IMR-90 (cell line): ENCODE data around the gene MYO10. TPM values are rescaled to one million over a fixed set of nuclear protein-coding genes. Genes with fewer than 3 reads are reported as not detected.

Experiments
- ATAC-seq: fragments of 200-7000 bp; cut with Tn5 transposase; 2 replicates; pipeline ENCODE4 v1.9.1; 2020; ENCODE audit warnings: low read depth, mild to moderate bottlenecking, moderate library complexity
- BruUV-seq: library from RNA; stranded (reverse); fragments of 400-500 nt; replicated peaks from 2 replicates; lab custom pipeline; 2021; lab: Mats Ljungman, UMichigan
- CTCF ChIA-PET: fragments of 300-600 bp; formaldehyde crosslinking; extraction: SDS; loops from one replicate; lab custom pipeline; 2021; ENCODE audit warnings: antibody characterized with exemption; lab: Yijun Ruan, JAX
- POLR2A ChIA-PET: fragments of 300-600 bp; sonication (Branson Sonifier 250); formaldehyde crosslinking; loops from one replicate; lab custom pipeline; 2022; ENCODE audit warnings: antibody characterized with exemption; ENCODE audit not compliant: unreplicated experiment; lab: Charles Lee
- DNase-seq: peaks from one replicate; pipeline ENCODE4 v3.0.0; 2013
- H2AFZ ChIP-seq: replicated peaks from 2 replicates; pipeline ENCODE3; 2013; ENCODE audit warnings: low read length, mild to moderate bottlenecking; ENCODE audit not compliant: poor library complexity
- H2AK5ac ChIP-seq: 2 replicates; pipeline ENCODE4 v1.6.1; 2013; ENCODE audit warnings: low read depth, low read length, inconsistent platforms
- H2AK9ac ChIP-seq: replicated peaks from 2 replicates; pipeline ENCODE3; 2013; ENCODE audit warnings: mild to moderate bottlenecking, low read depth, low read length, moderate library complexity; ENCODE audit not compliant: poor library complexity
- H2BK120ac ChIP-seq: 2 replicates; pipeline ENCODE4 v1.6.1; 2013; ENCODE audit warnings: low read depth, low read length, inconsistent platforms
- H2BK15ac ChIP-seq: 3 replicates; pipeline ENCODE4 v1.6.1; 2013; ENCODE audit warnings: low read depth, low read length, inconsistent platforms
- H2BK20ac ChIP-seq: 2 replicates; pipeline ENCODE4 v1.6.1; 2013; ENCODE audit warnings: low read depth, mild to moderate bottlenecking, inconsistent platforms, low read length, moderate library complexity
- H2BK5ac ChIP-seq: 2 replicates; pipeline ENCODE4 v1.6.1; 2013; ENCODE audit warnings: mild to moderate bottlenecking, low read depth, low read length, inconsistent platforms; ENCODE audit not compliant: poor library complexity, severe bottlenecking
- H3K14ac ChIP-seq: replicated peaks from 2 replicates; pipeline ENCODE4 v1.6.1; 2013; ENCODE audit warnings: low read depth, low read length, inconsistent platforms
- H3K18ac ChIP-seq: 2 replicates; pipeline ENCODE4 v1.6.1; 2013; ENCODE audit warnings: low read depth, low read length, control low read depth
- H3K23ac ChIP-seq: 2 replicates; pipeline ENCODE4 v1.6.1; 2013; ENCODE audit warnings: low read depth, low read length, inconsistent platforms
- H3K27ac ChIP-seq: 2 replicates; pipeline ENCODE4 v1.5.1; 2013; ENCODE audit warnings: mild to moderate bottlenecking, control low read depth, low read length; ENCODE audit not compliant: insufficient read depth
- H3K27me3 ChIP-seq: 2 replicates; pipeline ENCODE4 v1.6.1; 2013; ENCODE audit warnings: low read length; ENCODE audit not compliant: control insufficient read depth, insufficient read depth
- H3K36me3 ChIP-seq: 2 replicates; pipeline ENCODE4 v1.6.1; 2013; ENCODE audit warnings: low read length, mixed read lengths; ENCODE audit not compliant: control insufficient read depth, insufficient read depth
- H3K4ac ChIP-seq: 2 replicates; pipeline ENCODE4 v1.6.1; 2013; ENCODE audit warnings: low read depth, low read length, inconsistent platforms
- H3K4me1 ChIP-seq: 2 replicates; pipeline ENCODE4 v1.6.1; 2013; ENCODE audit warnings: low read length, mixed read lengths; ENCODE audit not compliant: control insufficient read depth, insufficient read depth
- H3K4me2 ChIP-seq: 2 replicates; pipeline ENCODE4 v1.6.1; 2013; ENCODE audit warnings: low read depth, mild to moderate bottlenecking, control low read depth, low read length, moderate library complexity
- H3K4me3 ChIP-seq: 2 replicates; pipeline ENCODE4 v1.5.1; 2013; ENCODE audit warnings: low read depth, mild to moderate bottlenecking, control low read depth, low read length, moderate library complexity; ENCODE audit not compliant: insufficient read depth
- H3K56ac ChIP-seq: 2 replicates; pipeline ENCODE4 v1.6.1; 2013; ENCODE audit warnings: low read length, inconsistent platforms; ENCODE audit not compliant: insufficient read depth; ENCODE audit errors: extremely low read depth
- H3K79me1 ChIP-seq, 2 experiments: 2 replicates each; pipeline ENCODE4 v1.6.1; 2013; ENCODE audit warnings: low read length in 2 of 2, inconsistent platforms in 1 of 2, low read depth in 1 of 2
- H3K9ac ChIP-seq: 2 replicates; pipeline ENCODE4 v1.6.1; 2013; ENCODE audit warnings: low read depth, low read length, control low read depth
- H3K9me1 ChIP-seq: 2 replicates; pipeline ENCODE4 v1.6.1; 2013; ENCODE audit warnings: low read length, inconsistent platforms; ENCODE audit not compliant: insufficient read depth
- H3K9me3 ChIP-seq: 2 replicates; pipeline ENCODE4 v1.6.1; 2013; ENCODE audit warnings: low read length; ENCODE audit not compliant: control insufficient read depth, insufficient read depth
- H4K20me1 ChIP-seq: 2 replicates; pipeline ENCODE4 v1.6.1; 2013; ENCODE audit warnings: low read length, inconsistent platforms; ENCODE audit not compliant: insufficient read depth
- H4K5ac ChIP-seq: 2 replicates; pipeline ENCODE4 v1.6.1; 2013; ENCODE audit warnings: mild to moderate bottlenecking, low read depth, low read length, control low read depth
- H4K8ac ChIP-seq, 2 experiments: 2 replicates each; pipeline ENCODE4 v1.6.1; 2013; ENCODE audit warnings: low read depth in 2 of 2, low read length in 2 of 2, control low read depth in 1 of 2, inconsistent platforms in 1 of 2
- H4K91ac ChIP-seq: 2 replicates; pipeline ENCODE4 v1.6.1; 2013; ENCODE audit warnings: low read depth, low read length, inconsistent platforms; ENCODE audit not compliant: insufficient read depth
- RFX5 ChIP-seq: IDR thresholded peaks from 2 replicates; pipeline ENCODE4 v1.8.0; 2012; ENCODE audit warnings: low read depth, mild to moderate bottlenecking, low read length, moderate library complexity
- USF2 ChIP-seq: fragments of 150-350 bp; IDR thresholded peaks from 2 replicates; pipeline ENCODE4 v1.6.1; 2017; ENCODE audit warnings: mild to moderate bottlenecking, antibody characterized with exemption, low read length, low read depth
- WGBS, 2 experiments: methylation state at CpG; one replicate each; pipeline versions ENCODE4 v1.1.5 to v1.1.7; 2013; ENCODE audit warnings: missing lambda C conversion rate in 2 of 2; ENCODE audit not compliant: insufficient read length in 1 of 2; ENCODE audit errors: extremely low coverage in 2 of 2; 5-methylcytosine and 5-hydroxymethylcytosine counted together
- dilution Hi-C: fragments of 300-500 bp; cut with HindIII; formaldehyde crosslinking; loops from one replicate; pipeline ENCODE4 v1.14.3; 2018; ENCODE audit warnings: low sequenced_read_pairs; ENCODE audit not compliant: unreplicated experiment
- in situ Hi-C: fragments of 300-500 bp; cut with MboI; formaldehyde crosslinking; loops from 3 replicates; pipeline ENCODE4 v1.14.3; 2019; ENCODE audit warnings: low sequenced_read_pairs, inconsistent platforms, mixed read lengths
- intact Hi-C: fragments of 100-400 bp; cut with micrococcal nuclease; formaldehyde crosslinking; loops from 2 replicates; pipeline ENCODE4 v1.10.0; 2022
- polyA plus RNA-seq, 3 experiments: library from polyadenylated mRNA; depleted of rRNA; stranded (reverse); fragments of >200 nt; gene quantifications; 2 replicates each; pipeline ENCODE4 v1.2.3, GENCODE V29; 2012; ENCODE audit warnings: low replicate concordance in 1 of 3
- total RNA-seq: library from RNA; depleted of rRNA; stranded (reverse); fragments of >200 nt; gene quantifications from 2 replicates; pipeline ENCODE4 v1.2.3, GENCODE V29; 2012

MYO10 gene
- total and polyA plus RNA-seq, 2 of the 4 experiments (the other 2 are of a cell fraction), result 39.9 to 115 TPM

- POLR2A ChIA-PET, result no interaction called here
- ATAC-seq (no peak), DNase-seq (no peak)
- no peak overlapping the region for H4K91ac ChIP-seq
- H3K9me1 ChIP-seq, result peaks cover 3% of the 10 kb centered on the region; the same call in 1 of the 2 replicates
- dilution Hi-C loops, result no loop called here
- no peak overlapping the region for H3K23ac ChIP-seq
- H3K18ac ChIP-seq, result no peak overlapping the region
- in situ Hi-C loops, result no loop called here
- H3K14ac ChIP-seq, result no peak overlapping the region
- H3K9ac ChIP-seq, result no peak overlapping the region
- no peak overlapping the region for H3K4me2 ChIP-seq
- WGBS, 2 experiments, result 67% methylated on average over 1 of the region's 4 CpGs; no CpG with 5 or more reads in 1 of the 2 experiments
- no peak overlapping the region for H2BK120ac ChIP-seq
- no peak overlapping the region for H3K4ac ChIP-seq
- no peak overlapping the region for H2AK9ac ChIP-seq
- peaks cover 48% of the 10 kb centered on the region for H3K36me3 ChIP-seq
- no peaks in the 10 kb centered on the region for H3K9me3 ChIP-seq
- H3K27me3 ChIP-seq, result no peaks in the 10 kb centered on the region
- 0 out of 2 replicates have a peak, but pooled peaks cover under 1% of the 10 kb centered on the region for H3K4me1 ChIP-seq
- no peak overlapping the region for H2BK20ac ChIP-seq
- no peak overlapping the region for H4K8ac ChIP-seq
- H2AFZ ChIP-seq, result no peak overlapping the region
- CTCF ChIA-PET, result no interaction called here
- H2BK15ac ChIP-seq, result no peak overlapping the region
- intact Hi-C loops, result no loop called here
- H2AK5ac ChIP-seq, result no peak overlapping the region
- no TSS peak for BruUV-seq
- H3K56ac ChIP-seq, result no peak overlapping the region
- H3K4me3 ChIP-seq, result no peak overlapping the region
- H3K79me1 ChIP-seq, result peaks cover 38 to 70% of the 10 kb centered on the region in 2 experiments
- TF ChIP-seq RFX5 (no peak), USF2 (no peak)
- no peak overlapping the region for H3K27ac ChIP-seq
- no peak overlapping the region for H4K5ac ChIP-seq
- no peak overlapping the region for H2BK5ac ChIP-seq
- peaks cover 13% of the 10 kb centered on the region; the same call in 1 of the 2 replicates for H4K20me1 ChIP-seq
Observed at GRCh38 chr5:16749626-16750025, 186.5 kb downstream of the MYO10 start.
